ENCODE measurements around the gene ARHGAP19.

- no peak for TF ChIP-seq CTCF (IDR thresholded peaks at IDR 0.05; ENCODE audit: borderline replicate concordance, extremely low read depth, low read length, poor library complexity, severe bottlenecking)
- TF ChIP-seq EZH2 (IDR thresholded peaks at IDR 0.05; ENCODE audit: borderline replicate concordance, low read depth, low read length, severe bottlenecking) = no peak
These were observed 85.3 kb downstream of the ARHGAP19 start for GRCh38 chr10:97207131-97207530.
